ENCODE data around the gene TLR6.

The TLR6 gene, protein sequence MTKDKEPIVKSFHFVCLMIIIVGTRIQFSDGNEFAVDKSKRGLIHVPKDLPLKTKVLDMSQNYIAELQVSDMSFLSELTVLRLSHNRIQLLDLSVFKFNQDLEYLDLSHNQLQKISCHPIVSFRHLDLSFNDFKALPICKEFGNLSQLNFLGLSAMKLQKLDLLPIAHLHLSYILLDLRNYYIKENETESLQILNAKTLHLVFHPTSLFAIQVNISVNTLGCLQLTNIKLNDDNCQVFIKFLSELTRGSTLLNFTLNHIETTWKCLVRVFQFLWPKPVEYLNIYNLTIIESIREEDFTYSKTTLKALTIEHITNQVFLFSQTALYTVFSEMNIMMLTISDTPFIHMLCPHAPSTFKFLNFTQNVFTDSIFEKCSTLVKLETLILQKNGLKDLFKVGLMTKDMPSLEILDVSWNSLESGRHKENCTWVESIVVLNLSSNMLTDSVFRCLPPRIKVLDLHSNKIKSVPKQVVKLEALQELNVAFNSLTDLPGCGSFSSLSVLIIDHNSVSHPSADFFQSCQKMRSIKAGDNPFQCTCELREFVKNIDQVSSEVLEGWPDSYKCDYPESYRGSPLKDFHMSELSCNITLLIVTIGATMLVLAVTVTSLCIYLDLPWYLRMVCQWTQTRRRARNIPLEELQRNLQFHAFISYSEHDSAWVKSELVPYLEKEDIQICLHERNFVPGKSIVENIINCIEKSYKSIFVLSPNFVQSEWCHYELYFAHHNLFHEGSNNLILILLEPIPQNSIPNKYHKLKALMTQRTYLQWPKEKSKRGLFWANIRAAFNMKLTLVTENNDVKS

DNA sequence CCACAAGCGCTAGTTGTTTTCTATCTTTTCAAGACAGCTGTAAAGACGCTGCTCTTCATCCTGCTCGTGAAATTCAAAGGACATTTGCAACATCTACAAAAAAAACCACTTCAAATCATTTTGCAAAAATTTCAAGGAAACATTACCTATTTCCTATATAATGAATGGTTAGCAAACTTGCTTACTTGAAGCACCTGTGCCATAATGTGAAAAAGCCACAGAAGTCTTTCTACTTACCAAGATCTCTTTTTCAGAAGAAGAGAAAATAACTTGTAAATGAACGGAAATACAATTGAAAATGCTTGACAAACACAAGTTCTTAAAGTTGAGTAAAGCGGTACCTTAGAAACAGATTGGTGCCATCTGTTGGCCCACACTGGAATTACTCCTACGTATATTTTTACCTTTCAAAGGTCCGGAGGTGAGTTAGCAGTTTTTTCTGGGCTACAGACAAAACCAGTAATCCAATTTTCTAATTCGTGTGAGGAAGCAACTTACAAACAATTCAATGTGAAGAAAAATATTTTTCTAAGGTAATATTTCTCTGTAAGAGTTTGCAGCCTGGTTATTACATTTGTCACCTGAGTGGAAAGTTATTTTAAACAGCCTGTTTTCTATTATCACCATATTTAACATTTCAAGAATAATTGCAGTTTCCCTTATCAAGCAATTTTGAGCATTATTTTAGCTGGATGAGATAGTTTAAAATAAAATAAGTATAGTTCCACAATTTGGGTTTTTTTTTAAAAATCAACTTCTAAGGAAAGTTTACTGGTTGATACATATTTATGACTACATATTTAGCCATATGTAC, at the start of gene TLR6:
TSS of gene TLR6 (minus strand) at position 294 of the 814 bp plus-strand sequence. CDS start 27,344 bp downstream, outside the sequence.
- Histone ChIP-seq H3K27ac (ENCODE audit: low read length) (peak within 1 kb of the TSS; percentile 78), H3K4me3 (ENCODE audit: low read depth in 1 of 2, low read length in 2 of 2) (peak within 1 kb of the TSS; percentile 41 to 64)

DNA sequence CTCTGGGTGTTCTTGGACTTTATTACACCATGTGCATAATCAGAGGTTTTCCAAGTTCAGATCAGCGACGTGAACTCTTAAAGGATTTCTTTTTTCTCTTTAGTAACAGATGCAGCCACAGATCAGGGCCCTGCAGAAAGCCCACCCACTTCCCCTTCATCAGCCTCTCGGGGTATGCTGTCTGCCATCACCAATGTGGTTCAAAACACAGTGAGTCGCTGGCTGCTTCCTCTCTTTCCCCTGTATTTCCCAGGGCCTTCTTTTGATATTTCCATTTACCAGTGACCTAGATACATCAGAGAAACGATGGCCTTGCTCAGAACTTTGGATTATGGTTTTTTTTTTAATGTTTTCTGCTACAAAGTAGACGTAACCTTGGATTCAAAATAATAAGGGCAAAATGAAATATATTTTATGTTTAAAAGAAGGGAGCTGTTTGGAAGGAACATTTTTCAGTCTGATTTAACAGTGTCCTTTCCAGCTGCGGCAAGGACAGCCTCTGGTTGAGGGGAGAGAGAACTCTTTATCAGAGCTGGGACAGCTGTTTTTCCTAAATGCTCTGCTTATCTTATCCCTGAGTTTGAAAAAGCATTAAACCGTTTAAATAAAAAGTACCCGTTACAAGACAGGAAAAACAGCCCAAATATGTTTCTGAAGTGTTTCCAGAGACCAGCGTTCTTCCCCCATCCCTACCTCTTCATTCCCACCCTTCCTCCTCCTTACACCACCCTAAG, 49.2 kb upstream of the TLR6 start:
- no peaks in the 10 kb centered on the region for H3K9me3 ChIP-seq (ENCODE audit: control insufficient read depth in 1 of 2, low read length in 2 of 2)
- peak overlapping the region; percentile 22 for H3K27ac ChIP-seq (ENCODE audit: low read length)
- no peak overlapping the region for H3K4me3 ChIP-seq (ENCODE audit: low read depth in 1 of 2, low read length in 2 of 2)
- H3K4me1 ChIP-seq (ENCODE audit: control insufficient read depth in 1 of 2, insufficient read depth in 2 of 2, low read length in 2 of 2) = peaks cover 0 to 24% of the 10 kb centered on the region in 2 donors
- H3K36me3 ChIP-seq (ENCODE audit: control insufficient read depth in 1 of 2, insufficient read depth in 2 of 2, low read length in 2 of 2) = peaks cover 38 to 45% of the 10 kb centered on the region in 2 donors
- H3K27me3 ChIP-seq (ENCODE audit: low read depth, low read length) = no peaks in the 10 kb centered on the region

More for the DNA sequence above, at the start of gene TLR6:
- H3K4me1 ChIP-seq (ENCODE audit: control insufficient read depth in 1 of 2, insufficient read depth in 2 of 2, low read length in 2 of 2) = no peaks in the 10 kb centered on the region
- no peaks in the 10 kb centered on the region for H3K9me3 ChIP-seq (ENCODE audit: control insufficient read depth in 1 of 2, low read length in 2 of 2)
- no peaks in the 10 kb centered on the region for H3K27me3 ChIP-seq (ENCODE audit: low read depth, low read length)
- no peaks in the 10 kb centered on the region for H3K36me3 ChIP-seq (ENCODE audit: control insufficient read depth in 1 of 2, insufficient read depth in 2 of 2, low read length in 2 of 2)

DNA sequence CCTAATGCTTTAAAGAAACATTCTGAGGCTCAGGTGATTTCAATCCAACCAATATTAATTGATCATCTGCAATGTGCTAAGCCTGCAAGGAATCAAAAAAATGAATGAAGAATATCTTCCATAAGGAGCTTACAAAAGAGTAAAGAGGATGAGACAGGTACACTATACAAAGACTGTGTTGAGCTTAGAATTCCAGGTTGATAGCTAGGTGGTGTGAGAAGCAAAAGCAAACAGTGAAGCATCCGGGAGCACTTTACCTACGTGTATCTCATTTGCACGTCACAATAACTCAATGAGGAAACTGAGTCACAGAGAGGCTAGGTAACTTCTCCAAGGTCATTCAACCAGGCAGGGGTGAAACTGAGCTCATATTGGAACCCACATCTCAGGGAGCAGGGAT, 48.1 kb upstream of the TLR6 start:
- Histone ChIP-seq H3K27me3 (ENCODE audit: low read depth, low read length) (no peaks in the 10 kb centered on the region), H3K9me3 (ENCODE audit: control insufficient read depth in 1 of 2, low read length in 2 of 2) (no peaks in the 10 kb centered on the region), H3K4me3 (ENCODE audit: low read depth in 1 of 2, low read length in 2 of 2) (no peak overlapping the region), H3K27ac (ENCODE audit: low read length) (no peak overlapping the region), H3K36me3 (ENCODE audit: control insufficient read depth in 1 of 2, insufficient read depth in 2 of 2, low read length in 2 of 2) (peaks cover 30 to 36% of the 10 kb centered on the region in 2 donors), H3K4me1 (ENCODE audit: control insufficient read depth in 1 of 2, insufficient read depth in 2 of 2, low read length in 2 of 2) (peaks cover 0 to 24% of the 10 kb centered on the region in 2 donors)

DNA sequence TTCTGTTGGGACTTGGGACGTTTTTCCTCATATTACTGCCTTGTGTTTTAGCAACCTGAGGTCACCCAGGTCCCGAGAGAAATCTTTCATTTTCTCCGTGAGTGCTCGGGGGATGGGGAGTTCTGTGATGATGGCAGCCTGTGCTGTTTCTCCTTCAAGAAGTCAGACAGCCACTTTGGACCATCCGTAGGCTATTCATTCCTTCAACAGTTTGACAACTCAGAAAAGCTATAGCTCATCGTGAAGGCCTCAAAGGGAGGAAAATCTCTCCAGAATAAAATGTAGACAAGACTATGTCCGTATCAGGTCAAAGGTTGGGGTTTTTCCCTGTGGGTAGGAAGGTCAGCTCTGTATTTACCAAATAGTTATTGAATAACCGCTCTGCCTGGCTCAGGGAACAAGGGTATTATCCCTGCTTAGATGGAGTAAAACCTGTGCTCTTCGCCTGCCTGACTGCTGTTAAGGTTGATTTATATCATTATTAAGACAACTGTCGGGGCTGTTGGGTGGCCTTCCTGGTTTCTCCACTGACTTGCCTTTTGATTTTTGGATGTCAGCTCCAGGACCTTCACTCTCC, 47.6 kb upstream of the TLR6 start:
- Histone ChIP-seq H3K27ac (ENCODE audit: low read length) (no peak overlapping the region), H3K4me3 (ENCODE audit: low read depth in 1 of 2, low read length in 2 of 2) (no peak overlapping the region), H3K4me1 (ENCODE audit: control insufficient read depth in 1 of 2, insufficient read depth in 2 of 2, low read length in 2 of 2) (peaks cover 0 to 24% of the 10 kb centered on the region in 2 donors), H3K36me3 (ENCODE audit: control insufficient read depth in 1 of 2, insufficient read depth in 2 of 2, low read length in 2 of 2) (peaks cover 25 to 36% of the 10 kb centered on the region in 2 donors), H3K27me3 (ENCODE audit: low read depth, low read length) (no peaks in the 10 kb centered on the region), H3K9me3 (ENCODE audit: control insufficient read depth in 1 of 2, low read length in 2 of 2) (no peaks in the 10 kb centered on the region)

GRCh38 chr4:38902695-38903094, 46.1 kb upstream of the TLR6 start:
- peaks cover 0 to 24% of the 10 kb centered on the region in 2 donors for H3K4me1 ChIP-seq (ENCODE audit: control insufficient read depth in 1 of 2, insufficient read depth in 2 of 2, low read length in 2 of 2)

GRCh38 chr4:38902221-38902620, 45.6 kb upstream of the TLR6 start:
- Histone ChIP-seq H3K4me1 (ENCODE audit: control insufficient read depth in 1 of 2, insufficient read depth in 2 of 2, low read length in 2 of 2) (peaks cover 0 to 24% of the 10 kb centered on the region in 2 donors), H3K36me3 (ENCODE audit: control insufficient read depth in 1 of 2, insufficient read depth in 2 of 2, low read length in 2 of 2) (peaks cover 17 to 27% of the 10 kb centered on the region in 2 donors), H3K27me3 (ENCODE audit: low read depth, low read length) (no peaks in the 10 kb centered on the region), H3K4me3 (ENCODE audit: low read depth in 1 of 2, low read length in 2 of 2) (no peak overlapping the region), H3K9me3 (ENCODE audit: control insufficient read depth in 1 of 2, low read length in 2 of 2) (no peaks in the 10 kb centered on the region), H3K27ac (ENCODE audit: low read length) (no peak overlapping the region)

More at GRCh38 chr4:38902695-38903094, 46.1 kb upstream of the TLR6 start:
- Histone ChIP-seq H3K9me3 (ENCODE audit: control insufficient read depth in 1 of 2, low read length in 2 of 2) (no peaks in the 10 kb centered on the region), H3K36me3 (ENCODE audit: control insufficient read depth in 1 of 2, insufficient read depth in 2 of 2, low read length in 2 of 2) (peaks cover 19 to 30% of the 10 kb centered on the region in 2 donors), H3K4me3 (ENCODE audit: low read depth in 1 of 2, low read length in 2 of 2) (no peak overlapping the region), H3K27ac (ENCODE audit: low read length) (no peak overlapping the region), H3K27me3 (ENCODE audit: low read depth, low read length) (no peaks in the 10 kb centered on the region)

DNA sequence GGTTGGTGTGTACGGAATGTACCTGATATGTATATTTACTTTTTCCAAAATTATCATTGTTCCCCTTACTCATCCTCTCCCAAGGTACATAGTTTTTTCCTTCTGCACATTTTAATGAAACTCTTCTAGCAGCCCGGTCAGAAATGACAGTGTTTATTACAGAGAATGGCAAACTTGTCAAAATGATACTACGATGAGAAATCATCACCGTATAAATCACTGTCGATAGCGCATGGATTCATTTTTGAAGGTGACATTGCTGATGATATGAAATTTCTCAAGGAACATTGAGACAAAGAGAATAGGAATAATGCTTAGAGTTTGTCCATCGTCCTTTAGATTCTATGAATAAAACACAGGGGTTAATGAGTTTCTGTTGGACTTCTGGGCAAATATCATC, 41.6 kb upstream of the TLR6 start:
- H3K4me1 ChIP-seq (ENCODE audit: control insufficient read depth in 1 of 2, insufficient read depth in 2 of 2, low read length in 2 of 2) = peaks cover 0 to 5% of the 10 kb centered on the region in 2 donors
- no peak overlapping the region for H3K4me3 ChIP-seq (ENCODE audit: low read depth in 1 of 2, low read length in 2 of 2)
- no peaks in the 10 kb centered on the region for H3K9me3 ChIP-seq (ENCODE audit: control insufficient read depth in 1 of 2, low read length in 2 of 2)
- no peak overlapping the region for H3K27ac ChIP-seq (ENCODE audit: low read length)
- no peaks in the 10 kb centered on the region for H3K27me3 ChIP-seq (ENCODE audit: low read depth, low read length)
- peaks cover 27 to 32% of the 10 kb centered on the region in 2 donors for H3K36me3 ChIP-seq (ENCODE audit: control insufficient read depth in 1 of 2, insufficient read depth in 2 of 2, low read length in 2 of 2)

DNA sequence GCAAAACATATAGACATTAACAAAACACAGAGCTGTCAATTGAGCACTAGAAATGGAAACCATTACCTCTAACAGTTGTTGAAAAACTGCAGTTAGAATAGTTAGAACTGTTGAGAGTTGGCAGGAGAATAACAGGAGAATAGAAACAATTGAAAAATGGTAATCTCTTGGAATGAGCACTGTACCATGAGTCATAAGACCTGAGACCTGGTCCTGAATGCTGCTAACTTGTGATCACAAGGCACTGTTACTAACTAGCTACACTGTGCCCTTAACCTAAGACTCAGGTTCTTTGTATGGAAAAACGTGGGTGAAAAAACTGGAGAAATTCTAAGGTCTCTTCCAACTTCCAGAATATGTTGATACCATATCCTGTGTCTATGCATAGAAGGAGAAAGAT, 40.3 kb upstream of the TLR6 start:
- Histone ChIP-seq H3K4me1 (ENCODE audit: control insufficient read depth in 1 of 2, insufficient read depth in 2 of 2, low read length in 2 of 2) (no peaks in the 10 kb centered on the region), H3K27ac (ENCODE audit: low read length) (no peak overlapping the region), H3K27me3 (ENCODE audit: low read depth, low read length) (no peaks in the 10 kb centered on the region)

GRCh38 chr4:38894322-38894982, 37.8 kb upstream of the TLR6 start:
- Histone ChIP-seq H3K4me3 (ENCODE audit: low read depth in 1 of 2, low read length in 2 of 2) (no peak overlapping the region), H3K27ac (ENCODE audit: low read length) (no peak overlapping the region), H3K4me1 (ENCODE audit: control insufficient read depth in 1 of 2, insufficient read depth in 2 of 2, low read length in 2 of 2) (peaks cover 0 to 8% of the 10 kb centered on the region in 2 donors), H3K27me3 (ENCODE audit: low read depth, low read length) (no peaks in the 10 kb centered on the region), H3K36me3 (ENCODE audit: control insufficient read depth in 1 of 2, insufficient read depth in 2 of 2, low read length in 2 of 2) (peaks cover 25 to 41% of the 10 kb centered on the region in 2 donors), H3K9me3 (ENCODE audit: control insufficient read depth in 1 of 2, low read length in 2 of 2) (no peaks in the 10 kb centered on the region)

More for the DNA sequence above, 40.3 kb upstream of the TLR6 start:
- Histone ChIP-seq H3K9me3 (ENCODE audit: control insufficient read depth in 1 of 2, low read length in 2 of 2) (no peaks in the 10 kb centered on the region), H3K4me3 (ENCODE audit: low read depth in 1 of 2, low read length in 2 of 2) (no peak overlapping the region), H3K36me3 (ENCODE audit: control insufficient read depth in 1 of 2, insufficient read depth in 2 of 2, low read length in 2 of 2) (peaks cover 30 to 38% of the 10 kb centered on the region in 2 donors)
